Measurements from ENCODE around the gene KLK1. TPM values are rescaled to one million over a fixed set of nuclear protein-coding genes. Genes with fewer than 3 reads are reported as not detected.

Gene KLK1
- total RNA-seq, 2 experiments from 2014 or later, result 0.59 to 0.73 TPM

DNA sequence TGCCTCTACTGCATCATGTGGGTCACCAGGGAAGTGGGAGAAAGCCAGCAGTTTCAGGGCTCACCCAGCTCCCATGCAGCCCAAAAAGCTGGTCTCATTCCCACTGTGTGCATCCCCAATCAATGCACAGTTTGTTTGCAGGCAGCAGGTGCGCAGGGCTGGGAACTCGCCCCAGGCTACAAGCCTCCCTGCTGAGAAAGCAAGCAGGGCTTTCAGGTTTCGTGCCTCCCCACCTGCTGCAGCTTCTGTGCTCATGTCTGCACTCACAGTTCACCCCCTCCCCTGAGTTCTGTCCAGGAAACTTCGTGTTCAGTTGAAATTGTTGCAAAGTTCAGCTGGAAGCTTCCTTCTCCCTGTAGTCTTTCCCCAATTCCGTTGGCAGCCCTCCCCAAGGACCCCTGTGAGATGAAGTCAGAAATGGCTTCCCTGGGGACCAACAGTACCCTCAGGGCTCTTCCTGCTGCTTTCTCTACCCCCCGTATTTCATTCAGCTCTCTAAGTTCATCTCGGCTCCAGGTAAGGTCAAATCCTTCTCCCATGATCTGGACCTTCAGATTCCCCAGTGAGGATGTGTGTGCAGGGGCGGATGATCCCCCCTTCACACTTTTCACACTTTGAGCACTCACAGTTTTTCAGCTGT, 20.8 kb upstream of the KLK1 start:
- Mint-ChIP-seq H3K4me3 (no peak overlapping the region), H3K4me1 (ENCODE audit: low read depth) (no peaks in the 10 kb centered on the region), H3K27ac (no peak overlapping the region), H3K9me3 (peaks cover 22% of the 10 kb centered on the region), H3K27me3 (peaks cover 19% of the 10 kb centered on the region), H3K36me3 (no peaks in the 10 kb centered on the region)
- DNase-seq, result no peak
- POLR2A ChIA-PET, result no interaction called here
- CTCF ChIA-PET, result no interaction called here
- intact Hi-C loops (cut with micrococcal nuclease), result no loop called here

DNA sequence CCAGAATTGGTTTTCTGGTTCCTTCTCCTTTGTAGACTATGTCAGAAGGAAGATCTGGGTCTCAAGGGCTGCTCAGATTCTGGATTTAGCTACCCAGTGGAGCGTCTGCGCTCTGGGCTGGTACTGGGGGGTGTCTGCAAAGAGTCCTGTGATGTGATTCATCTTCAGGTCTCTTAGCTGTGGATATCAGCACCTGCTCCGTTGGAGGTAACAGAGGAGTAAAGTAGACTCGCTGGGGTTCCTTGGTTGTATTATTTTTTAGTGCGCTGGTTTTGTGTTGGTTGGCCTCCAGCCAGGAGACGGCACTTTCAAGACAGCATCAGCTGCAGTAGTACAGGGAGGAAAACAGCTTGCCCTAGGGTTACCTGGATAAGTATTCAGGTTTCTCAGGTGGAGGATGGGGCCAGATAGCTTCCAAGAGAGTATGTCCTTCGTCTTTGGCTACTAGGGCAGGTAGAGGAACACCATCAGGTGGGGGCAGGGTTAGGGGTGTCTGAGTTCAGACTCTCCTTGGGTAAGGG, 20.2 kb upstream of the KLK1 start:
- H3K9me3 Mint-ChIP-seq, result peaks cover 22% of the 10 kb centered on the region

DNA sequence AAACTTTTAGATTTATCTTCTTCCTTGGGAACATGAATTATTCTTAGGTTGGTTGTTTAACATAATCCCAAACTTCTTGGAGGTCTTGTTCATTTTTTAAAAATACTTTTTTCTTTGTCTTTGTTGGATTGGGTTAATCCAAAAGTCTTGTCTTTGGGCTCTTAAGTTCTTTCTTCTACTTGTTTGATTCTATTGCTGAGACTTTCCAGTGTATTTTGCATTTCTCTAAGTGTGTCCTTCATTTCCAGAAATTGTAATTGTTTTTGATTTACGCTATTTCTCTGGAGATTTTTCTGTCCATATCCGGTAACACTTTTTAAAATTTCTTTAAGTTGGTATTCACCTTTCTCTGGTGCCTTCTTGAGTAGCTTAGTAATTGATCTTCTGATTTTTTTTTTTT, 19.6 kb upstream of the KLK1 start:
- Mint-ChIP-seq H3K27me3 (peaks cover 14% of the 10 kb centered on the region), H3K27ac (no peak overlapping the region), H3K4me3 (no peak overlapping the region), H3K4me1 (ENCODE audit: low read depth) (no peaks in the 10 kb centered on the region), H3K36me3 (no peaks in the 10 kb centered on the region), H3K9me3 (peaks cover 22% of the 10 kb centered on the region)
- no peak for DNase-seq
- intact Hi-C loops (cut with micrococcal nuclease), result no loop called here
- POLR2A ChIA-PET, result no interaction called here
- CTCF ChIA-PET, result interaction anchor here (1.3 kb wide), 1 partner anchor 79 kb away, joined by 4 read pairs; no protein-coding TSS in a partner anchor

More for the DNA sequence above, 20.2 kb upstream of the KLK1 start:
- CTCF ChIA-PET, result interaction anchor here (1.3 kb wide), 1 partner anchor 78 kb away, joined by 4 read pairs; no protein-coding TSS in a partner anchor
- Mint-ChIP-seq H3K36me3 (no peaks in the 10 kb centered on the region), H3K27ac (no peak overlapping the region), H3K4me3 (no peak overlapping the region), H3K27me3 (peaks cover 16% of the 10 kb centered on the region), H3K4me1 (ENCODE audit: low read depth) (no peaks in the 10 kb centered on the region)
- POLR2A ChIA-PET, result no interaction called here
- no peak for DNase-seq
- intact Hi-C loops (cut with micrococcal nuclease), result no loop called here

DNA sequence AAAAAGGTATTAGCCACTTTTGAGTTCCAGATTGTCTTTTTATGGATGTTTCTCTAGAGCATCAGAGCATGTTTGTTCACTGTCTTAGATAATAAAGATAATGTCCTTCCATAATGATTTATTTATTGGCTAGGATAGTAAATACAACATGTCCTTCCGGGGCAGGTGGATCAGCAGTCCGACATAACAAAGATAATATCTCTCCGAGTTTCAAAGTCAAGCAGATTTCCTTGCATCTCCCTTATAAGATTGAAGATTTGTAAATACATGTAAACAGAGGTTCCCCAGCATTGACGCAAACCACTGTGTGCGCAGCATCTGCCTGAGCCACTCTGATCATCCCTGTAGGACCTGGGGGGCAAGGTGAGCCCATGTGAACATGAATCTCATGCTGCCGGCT, 18.5 kb upstream of the KLK1 start:
- intact Hi-C loops (cut with micrococcal nuclease), result no loop called here
- POLR2A ChIA-PET, result no interaction called here
- CTCF ChIA-PET, result no interaction called here
- no peak overlapping the region for H3K27ac Mint-ChIP-seq
- DNase-seq, result no peak
- no peak overlapping the region for H3K4me3 Mint-ChIP-seq
- no peaks in the 10 kb centered on the region for H3K4me1 Mint-ChIP-seq (ENCODE audit: low read depth)
- H3K36me3 Mint-ChIP-seq, result no peaks in the 10 kb centered on the region
- H3K27me3 Mint-ChIP-seq, result peaks cover 20% of the 10 kb centered on the region
- H3K9me3 Mint-ChIP-seq, result peaks cover 22% of the 10 kb centered on the region

DNA sequence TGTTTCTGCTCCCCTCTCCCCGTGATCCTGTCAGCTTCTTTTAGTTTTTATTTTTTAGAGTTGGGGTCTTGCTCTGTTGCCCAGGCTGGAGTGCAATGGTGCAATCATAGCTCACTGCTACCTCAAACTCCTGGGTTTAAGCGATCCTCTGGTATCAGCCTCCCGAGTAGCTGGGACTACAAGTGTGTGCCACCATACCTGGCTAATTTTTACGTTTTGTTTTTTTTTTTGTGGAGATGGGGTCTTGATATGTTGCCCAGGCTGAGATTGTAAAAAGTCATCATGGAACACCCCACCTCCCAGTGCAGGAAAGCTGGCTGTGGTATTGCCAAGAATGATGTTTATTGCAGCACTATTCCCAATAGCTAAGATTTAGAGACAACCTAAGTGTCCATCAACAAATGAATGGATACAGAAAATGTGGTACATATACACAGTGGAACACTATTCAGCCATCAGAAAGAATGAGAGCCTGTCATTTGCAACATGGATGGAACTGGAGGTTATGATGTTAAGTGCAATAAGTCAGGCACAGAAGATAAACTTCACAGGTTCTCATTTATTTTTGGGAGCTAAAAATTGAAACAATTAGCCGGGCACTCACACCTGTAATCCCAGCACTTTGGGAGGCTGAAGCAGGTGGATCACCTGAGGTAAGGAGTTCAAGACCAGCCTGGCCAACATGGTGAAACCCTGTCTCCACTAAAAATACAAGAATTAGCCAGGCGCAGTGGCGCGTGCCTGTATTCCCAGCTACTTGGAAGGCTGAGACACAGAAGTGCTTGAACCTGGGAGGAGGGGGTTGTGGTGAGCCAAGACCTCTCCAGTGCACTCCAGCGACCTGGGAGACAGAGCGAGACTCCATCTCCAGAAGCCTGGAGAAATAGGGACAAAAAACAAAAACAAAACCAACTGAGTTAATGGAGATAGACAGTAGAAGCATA, 16.4 kb upstream of the KLK1 start:
- POLR2A ChIA-PET, result no interaction called here
- Mint-ChIP-seq H3K4me3 (no peak overlapping the region), H3K36me3 (no peaks in the 10 kb centered on the region), H3K4me1 (ENCODE audit: low read depth) (peaks cover 3% of the 10 kb centered on the region), H3K27me3 (peaks cover 28% of the 10 kb centered on the region), H3K9me3 (peaks cover 22% of the 10 kb centered on the region), H3K27ac (no peak overlapping the region)
- CTCF ChIA-PET, result no interaction called here
- intact Hi-C loops (cut with micrococcal nuclease), result no loop called here
- DNase-seq, result no peak

DNA sequence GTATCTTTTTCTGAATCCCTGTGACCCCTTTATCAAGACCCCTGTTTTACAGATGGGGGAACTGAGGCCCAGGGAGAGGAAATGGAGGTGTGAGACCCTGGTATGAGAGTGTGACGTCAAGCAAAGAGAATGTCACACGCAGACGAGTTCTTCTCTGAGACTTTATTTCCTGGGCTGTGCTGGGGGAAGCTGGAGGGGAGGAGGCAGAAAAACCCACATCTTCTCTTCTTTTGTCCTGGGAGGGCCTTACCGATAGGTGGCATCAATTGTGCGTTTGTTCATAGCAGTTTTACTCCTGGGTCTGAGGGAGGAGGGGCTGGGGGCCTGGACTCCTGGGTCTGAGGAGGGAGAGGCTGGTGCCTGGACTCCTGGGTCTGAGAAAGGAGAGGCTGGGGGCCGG, 14.7 kb upstream of the KLK1 start:
- no peak overlapping the region for H3K4me3 Mint-ChIP-seq
- H3K27ac Mint-ChIP-seq, result no peak overlapping the region
- H3K36me3 Mint-ChIP-seq, result no peaks in the 10 kb centered on the region
- intact Hi-C loops (cut with micrococcal nuclease), result no loop called here
- H3K27me3 Mint-ChIP-seq, result peaks cover 37% of the 10 kb centered on the region
- POLR2A ChIA-PET, result no interaction called here
- DNase-seq, result no peak
- H3K4me1 Mint-ChIP-seq (ENCODE audit: low read depth), result peaks cover 3% of the 10 kb centered on the region
- H3K9me3 Mint-ChIP-seq, result peaks cover 8% of the 10 kb centered on the region
- CTCF ChIA-PET, result no interaction called here

DNA sequence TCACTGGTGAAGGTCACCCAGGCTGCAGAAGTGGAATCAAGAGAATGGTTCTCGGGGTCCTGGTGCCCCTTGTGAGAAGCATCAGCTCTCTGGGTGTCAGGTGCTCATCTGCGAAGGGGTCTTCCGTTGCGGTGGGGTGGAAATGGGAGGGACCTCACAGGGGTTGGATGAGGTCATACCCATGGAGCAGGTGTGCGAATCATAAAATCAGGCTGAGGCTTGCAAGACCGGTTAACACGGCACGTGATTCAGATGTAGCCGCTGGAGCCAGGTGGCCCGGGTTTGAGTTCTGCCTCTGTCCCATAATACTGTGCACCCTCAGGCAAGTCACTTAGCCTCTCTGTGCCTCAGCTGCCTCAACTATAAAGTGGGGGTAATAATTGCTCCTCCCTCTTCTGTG, 13.7 kb upstream of the KLK1 start:
- no peak for DNase-seq
- peaks cover 41% of the 10 kb centered on the region for H3K27me3 Mint-ChIP-seq
- H3K4me1 Mint-ChIP-seq (ENCODE audit: low read depth), result peaks cover 3% of the 10 kb centered on the region
- H3K9me3 Mint-ChIP-seq, result peaks cover 1% of the 10 kb centered on the region
- no peak overlapping the region for H3K4me3 Mint-ChIP-seq
- intact Hi-C loops (cut with micrococcal nuclease), result no loop called here
- ChIA-PET CTCF (no interaction called here), POLR2A (interaction anchor here (1.2 kb wide), 1 partner anchor 32 kb away, joined by 3 read pairs; no protein-coding TSS in a partner anchor)
- H3K27ac Mint-ChIP-seq, result no peak overlapping the region
- no peaks in the 10 kb centered on the region for H3K36me3 Mint-ChIP-seq

DNA sequence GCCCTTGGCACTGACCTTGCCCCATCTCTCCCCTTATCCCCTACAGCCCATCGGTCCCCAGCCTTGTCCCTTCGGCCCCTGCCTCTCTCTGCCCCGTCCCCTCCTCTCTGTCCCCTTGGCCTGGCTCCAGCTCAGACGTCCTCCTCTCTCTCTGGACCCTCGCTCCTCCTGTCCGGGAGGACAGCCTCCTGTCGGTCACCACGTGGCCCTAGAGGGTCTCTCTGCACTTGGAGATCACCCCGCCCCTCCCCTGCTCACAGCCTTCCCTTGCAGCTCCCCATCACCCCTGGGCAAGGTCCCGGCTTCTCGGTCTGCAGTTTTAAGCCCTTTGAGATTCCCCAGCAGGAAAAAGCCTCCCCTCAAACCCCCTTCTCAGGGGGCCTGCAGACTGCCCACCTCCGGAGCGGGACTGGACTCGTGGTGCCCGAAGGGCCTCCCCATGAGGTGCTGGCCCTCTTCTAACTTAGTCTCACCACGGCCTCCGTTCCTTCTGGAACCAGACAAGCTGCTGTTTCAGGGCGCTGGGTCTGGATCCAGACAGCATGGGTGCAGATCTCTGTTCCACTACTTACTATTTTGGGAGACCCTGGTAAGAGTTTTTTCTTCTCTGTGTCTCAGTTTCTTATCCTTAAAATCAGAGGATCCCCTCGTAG, 13.1 kb upstream of the KLK1 start:
- Mint-ChIP-seq H3K36me3 (no peaks in the 10 kb centered on the region), H3K9me3 (no peaks in the 10 kb centered on the region), H3K4me3 (peak overlapping the region; percentile 62), H3K27ac (no peak overlapping the region), H3K4me1 (ENCODE audit: low read depth) (peaks cover 3% of the 10 kb centered on the region), H3K27me3 (peaks cover 38% of the 10 kb centered on the region)
- ChIA-PET CTCF (no interaction called here), POLR2A (interaction anchor here (1.2 kb wide), 1 partner anchor 32 kb away, joined by 3 read pairs; no protein-coding TSS in a partner anchor)
- no peak for DNase-seq
- intact Hi-C loops (cut with micrococcal nuclease), result no loop called here

DNA sequence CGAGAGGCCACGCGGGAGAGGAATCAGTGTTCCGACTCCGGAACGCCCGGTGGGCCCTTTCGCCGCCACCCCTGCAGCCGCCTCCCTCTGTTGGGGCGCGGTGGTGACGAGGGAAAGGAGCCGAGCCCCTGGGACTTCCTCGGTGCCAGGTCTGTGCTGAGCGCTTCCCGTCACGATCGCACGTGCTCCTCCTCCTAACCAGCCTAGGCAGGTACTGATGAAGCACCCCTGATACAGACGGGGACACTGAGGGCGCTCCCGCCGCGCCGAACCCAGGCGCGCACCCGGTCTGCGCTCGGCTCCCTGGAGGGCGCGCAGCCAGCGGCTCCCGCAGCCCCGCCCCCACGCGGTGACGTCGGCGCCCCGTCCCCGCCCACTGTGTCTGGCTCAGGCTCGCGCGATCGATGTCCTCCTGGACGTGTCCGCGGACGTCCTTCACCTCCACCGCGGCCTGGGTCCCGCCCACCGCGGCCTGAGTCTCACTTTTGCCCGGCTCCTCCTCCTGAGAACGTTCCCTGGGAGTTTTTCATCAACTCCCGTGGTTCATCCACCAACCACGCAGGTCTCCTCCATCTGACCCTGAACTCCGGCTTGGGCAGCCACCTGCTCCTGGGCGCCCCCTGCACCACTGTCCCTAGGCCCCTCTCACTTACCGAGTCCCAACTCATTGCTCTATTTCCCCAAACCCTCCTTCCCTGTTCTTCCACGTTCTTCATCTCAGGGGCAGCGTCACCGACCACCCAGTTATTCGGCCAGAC, 12.4 kb upstream of the KLK1 start:
- ChIA-PET POLR2A (no interaction called here), CTCF (no interaction called here)
- Mint-ChIP-seq H3K4me1 (ENCODE audit: low read depth) (peaks cover 3% of the 10 kb centered on the region), H3K9me3 (no peaks in the 10 kb centered on the region), H3K27me3 (peaks cover 44% of the 10 kb centered on the region), H3K27ac (no peak overlapping the region), H3K36me3 (no peaks in the 10 kb centered on the region), H3K4me3 (peak overlapping the region; percentile 73)
- intact Hi-C loops (cut with micrococcal nuclease), result no loop called here
- DNase-seq, result peak; percentile 84

DNA sequence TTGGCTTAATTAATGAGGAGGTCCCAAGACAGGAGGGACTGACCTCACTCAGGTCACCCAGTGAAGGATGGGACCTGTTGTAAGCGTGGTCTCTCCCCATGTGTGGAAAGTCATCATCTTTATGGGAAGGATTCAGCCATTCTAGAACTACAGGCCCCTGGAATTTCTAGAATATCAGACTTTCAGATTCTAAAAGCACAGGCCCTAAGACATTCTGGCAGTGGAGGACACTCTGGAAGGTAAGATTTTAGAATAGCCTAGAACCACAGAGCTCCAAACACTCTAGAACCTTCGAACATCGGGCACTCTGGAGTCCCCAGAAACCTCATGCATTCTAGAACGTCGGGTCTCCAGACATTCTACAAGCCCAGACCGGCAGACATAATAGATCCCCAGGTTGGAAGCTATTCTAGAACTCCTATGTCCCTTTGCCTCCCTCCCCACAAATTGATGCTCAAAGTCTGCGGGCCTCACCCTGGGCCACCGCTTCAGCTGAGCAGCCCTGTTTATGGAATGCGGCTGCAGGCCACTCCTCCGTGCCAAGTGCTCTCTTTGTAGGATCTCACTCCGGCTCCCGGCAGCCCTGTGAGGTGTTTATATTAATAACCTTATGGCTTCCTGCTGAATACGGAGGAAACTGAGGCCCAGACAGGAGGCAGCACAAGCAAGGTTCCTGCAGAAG, 11.7 kb upstream of the KLK1 start:
- CTCF ChIA-PET, result interaction anchor here (1.4 kb wide), 1 partner anchor 16 kb away, joined by 3 read pairs; no protein-coding TSS in a partner anchor
- POLR2A ChIA-PET, result no interaction called here
- Mint-ChIP-seq H3K27me3 (peaks cover 42% of the 10 kb centered on the region), H3K4me1 (ENCODE audit: low read depth) (peaks cover 3% of the 10 kb centered on the region), H3K9me3 (no peaks in the 10 kb centered on the region), H3K36me3 (no peaks in the 10 kb centered on the region), H3K27ac (no peak overlapping the region), H3K4me3 (peak overlapping the region; percentile 73)
- no peak for DNase-seq
- intact Hi-C loops (cut with micrococcal nuclease), result no loop called here

DNA sequence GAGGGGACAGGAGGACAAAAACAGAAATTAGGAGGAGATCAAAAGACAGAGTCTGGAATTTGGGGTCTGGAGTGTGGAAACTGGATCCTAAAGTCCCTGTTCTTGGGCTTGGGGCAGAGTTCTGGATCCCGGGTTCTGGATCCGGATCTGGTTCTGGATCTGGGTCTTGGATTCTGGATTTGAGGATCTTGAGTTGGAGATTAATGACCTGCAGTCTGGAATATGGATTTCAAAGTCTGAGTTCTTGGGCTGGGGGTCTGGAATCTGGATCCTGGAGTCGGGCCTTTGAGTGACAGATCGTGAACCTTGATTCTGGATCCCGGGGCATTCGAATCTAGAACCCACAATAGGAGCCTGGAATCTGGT, 10.2 kb upstream of the KLK1 start:
- peaks cover 47% of the 10 kb centered on the region for H3K27me3 Mint-ChIP-seq
- CTCF ChIA-PET, result no interaction called here

More for the DNA sequence above, 10.2 kb upstream of the KLK1 start:
- no peak overlapping the region for H3K4me3 Mint-ChIP-seq
- intact Hi-C loops (cut with micrococcal nuclease), result no loop called here
- H3K9me3 Mint-ChIP-seq, result no peaks in the 10 kb centered on the region
- H3K4me1 Mint-ChIP-seq (ENCODE audit: low read depth), result peaks cover 3% of the 10 kb centered on the region
- DNase-seq, result no peak
- H3K36me3 Mint-ChIP-seq, result no peaks in the 10 kb centered on the region
- POLR2A ChIA-PET, result no interaction called here
- no peak overlapping the region for H3K27ac Mint-ChIP-seq

Measured in activated CD4-positive, alpha-beta memory T cell treated with anti-CD3 and anti-CD28 coated beads for 36 hours (primary cell).